Neural progenitor cell (in vitro differentiated cells): ENCODE results near the gene DELE1. TPM values are rescaled to one million over a fixed set of nuclear protein-coding genes. Genes with fewer than 3 reads are reported as not detected.

Experiments
- DNase-seq: peaks from one replicate; pipeline ENCODE4 v3.0.0-alpha.2; 2016; ENCODE audit warnings: low spot score
- H2AFZ ChIP-seq: fragments of 200-600 bp; sonication (generic); replicated peaks from 2 replicates; pipeline ENCODE4 v1.6.1; 2016; ENCODE audit warnings: antibody characterized with exemption
- H3F3A ChIP-seq: fragments of 200-600 bp; sonication (generic); 2 replicates; pipeline ENCODE4 v1.6.1; 2016; ENCODE audit warnings: antibody characterized with exemption, low read depth
- H3K27ac ChIP-seq: fragments of 200-600 bp; sonication (generic); 2 replicates; pipeline ENCODE4 v1.5.1; 2016; ENCODE audit warnings: mild to moderate bottlenecking
- H3K27me3 ChIP-seq: fragments of 200-600 bp; sonication (generic); 2 replicates; pipeline ENCODE4 v1.6.1; 2016; ENCODE audit warnings: mild to moderate bottlenecking, moderate library complexity
- H3K36me3 ChIP-seq: fragments of 200-600 bp; sonication (generic); 2 replicates; pipeline ENCODE4 v1.5.1; 2016
- H3K4me1 ChIP-seq: fragments of 200-600 bp; sonication (generic); 2 replicates; pipeline ENCODE4 v1.6.1; 2016; ENCODE audit warnings: mixed run types
- H3K4me2 ChIP-seq: fragments of 200-600 bp; sonication (generic); 2 replicates; pipeline ENCODE4 v1.6.1; 2016
- H3K4me3 ChIP-seq: fragments of 200-600 bp; sonication (generic); 2 replicates; pipeline ENCODE4 v1.5.1; 2016
- H3K79me2 ChIP-seq: fragments of 200-600 bp; sonication (generic); 2 replicates; pipeline ENCODE4 v1.6.1; 2016; ENCODE audit warnings: low read depth
- H3K9ac ChIP-seq: fragments of 200-600 bp; sonication (generic); 2 replicates; pipeline ENCODE4 v1.6.1; 2016
- H3K9me3 ChIP-seq: fragments of 200-600 bp; sonication (generic); 2 replicates; pipeline ENCODE4 v1.5.1; 2016; ENCODE audit warnings: low read depth
- H4K20me1 ChIP-seq: fragments of 200-600 bp; sonication (generic); 2 replicates; pipeline ENCODE4 v1.6.1; 2016; ENCODE audit warnings: low read depth
- H3K27ac Mint-ChIP-seq: 3 replicates; pipeline ENCODE4 v1.8.0; 2021; ENCODE audit warnings: mixed read lengths
- H3K27me3 Mint-ChIP-seq: 2 replicates; pipeline ENCODE4 v1.8.0; 2022; ENCODE audit warnings: low read depth, mild to moderate bottlenecking, inconsistent platforms, moderate library complexity, mixed read lengths; ENCODE audit not compliant: insufficient read depth
- H3K36me3 Mint-ChIP-seq: 3 replicates; pipeline ENCODE4 v1.8.0; 2021; ENCODE audit warnings: mixed read lengths
- H3K4me1 Mint-ChIP-seq: 3 replicates; pipeline ENCODE4 v1.8.0; 2021; ENCODE audit warnings: mixed read lengths
- H3K4me3 Mint-ChIP-seq: 3 replicates; pipeline ENCODE4 v1.8.0; 2021; ENCODE audit warnings: mild to moderate bottlenecking, moderate library complexity, mixed read lengths
- H3K9me3 Mint-ChIP-seq: 3 replicates; pipeline ENCODE4 v1.8.0; 2020; ENCODE audit warnings: mixed read lengths
- EZH2 ChIP-seq: fragments of 200-600 bp; sonication (generic); IDR thresholded peaks from 2 replicates; pipeline ENCODE4 v1.6.1; 2017; ENCODE audit warnings: antibody characterized with exemption, mild to moderate bottlenecking, moderate library complexity
- EZH2phosphoT487 ChIP-seq: fragments of 200-600 bp; sonication (generic); IDR thresholded peaks from 2 replicates; pipeline ENCODE4 v1.6.1; 2017; ENCODE audit warnings: antibody characterized with exemption
- total RNA-seq: library from RNA; depleted of rRNA; stranded (reverse); fragments of >200 nt; gene quantifications from 2 replicates; pipeline ENCODE4 v1.2.3, GENCODE V29; 2015; ENCODE audit warnings: low replicate concordance
- TF ChIP-seq, protein P1 (sequence below): fragments of 200-600 bp; sonication (generic); IDR thresholded peaks from 2 replicates; pipeline ENCODE4 v1.5.1; 2017; ENCODE audit warnings: antibody characterized with exemption, mild to moderate bottlenecking

DELE1 gene
- total RNA-seq, 1 donor from 2014 or later = 47.7 TPM

DNA sequence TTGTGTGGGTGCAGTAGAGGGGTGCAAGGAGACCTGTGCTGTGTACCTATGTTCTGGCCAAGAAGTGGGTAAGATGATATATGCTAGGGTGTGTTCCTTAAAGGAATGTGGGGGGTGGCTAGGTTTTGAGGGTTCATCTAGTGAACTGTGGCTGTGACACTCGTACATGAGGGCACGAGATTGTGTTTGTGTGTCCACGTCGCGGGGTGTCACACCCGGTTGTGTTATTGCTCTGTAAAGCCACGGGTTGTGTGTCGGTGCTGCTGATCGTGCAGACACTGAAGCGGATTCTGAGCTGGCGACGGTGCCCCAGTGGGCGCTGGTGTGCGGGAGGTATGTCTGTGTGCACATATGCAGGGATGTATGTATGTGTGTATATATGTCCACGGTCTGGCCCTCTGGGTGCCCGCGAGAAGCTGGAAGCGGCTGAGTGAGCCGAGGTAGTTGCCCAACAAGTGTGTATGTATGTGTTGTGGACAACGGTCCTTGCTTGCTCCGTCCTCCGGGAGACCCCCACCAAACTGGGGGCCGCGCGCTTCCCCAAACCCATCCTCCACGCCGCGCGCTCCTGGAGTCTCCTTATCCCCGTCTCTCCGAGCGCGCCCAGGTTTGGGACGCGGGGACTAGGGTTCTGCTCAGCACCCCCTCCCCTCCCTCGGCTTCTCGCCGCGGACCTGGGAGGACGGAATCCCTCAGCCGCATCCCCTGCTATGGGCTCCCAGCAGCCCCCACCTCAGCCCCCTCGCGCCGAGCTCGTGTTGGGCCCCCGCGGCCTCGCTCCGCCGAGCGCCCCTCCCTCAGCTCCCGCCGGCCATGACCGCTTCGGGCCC is 46.1 kb upstream of the DELE1 start:
- Histone ChIP-seq H3K27me3 (peaks cover 4% of the 10 kb centered on the region), H3K4me2 (peak overlapping the region; percentile 94), H4K20me1 (peaks cover 27% of the 10 kb centered on the region), H3K9me3 (no peaks in the 10 kb centered on the region), H2AFZ (no peak overlapping the region), H3K4me3 (peak overlapping the region; percentile 97), H3K36me3 (no peaks in the 10 kb centered on the region), H3F3A (peaks cover 88% of the 10 kb centered on the region), H3K79me2 (peaks cover 49% of the 10 kb centered on the region), H3K4me1 (peaks cover 61% of the 10 kb centered on the region), H3K27ac (peak overlapping the region; percentile 72), H3K9ac (peak overlapping the region; percentile 54)
- peak overlapping the region; percentile 89 for H3K4me3 Mint-ChIP-seq
- TF ChIP-seq EZH2 = no peak
- TF ChIP-seq, protein P1, sequence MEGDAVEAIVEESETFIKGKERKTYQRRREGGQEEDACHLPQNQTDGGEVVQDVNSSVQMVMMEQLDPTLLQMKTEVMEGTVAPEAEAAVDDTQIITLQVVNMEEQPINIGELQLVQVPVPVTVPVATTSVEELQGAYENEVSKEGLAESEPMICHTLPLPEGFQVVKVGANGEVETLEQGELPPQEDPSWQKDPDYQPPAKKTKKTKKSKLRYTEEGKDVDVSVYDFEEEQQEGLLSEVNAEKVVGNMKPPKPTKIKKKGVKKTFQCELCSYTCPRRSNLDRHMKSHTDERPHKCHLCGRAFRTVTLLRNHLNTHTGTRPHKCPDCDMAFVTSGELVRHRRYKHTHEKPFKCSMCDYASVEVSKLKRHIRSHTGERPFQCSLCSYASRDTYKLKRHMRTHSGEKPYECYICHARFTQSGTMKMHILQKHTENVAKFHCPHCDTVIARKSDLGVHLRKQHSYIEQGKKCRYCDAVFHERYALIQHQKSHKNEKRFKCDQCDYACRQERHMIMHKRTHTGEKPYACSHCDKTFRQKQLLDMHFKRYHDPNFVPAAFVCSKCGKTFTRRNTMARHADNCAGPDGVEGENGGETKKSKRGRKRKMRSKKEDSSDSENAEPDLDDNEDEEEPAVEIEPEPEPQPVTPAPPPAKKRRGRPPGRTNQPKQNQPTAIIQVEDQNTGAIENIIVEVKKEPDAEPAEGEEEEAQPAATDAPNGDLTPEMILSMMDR = no peak
- no peak for TF ChIP-seq EZH2phosphoT487
- H3K9me3 Mint-ChIP-seq = no peaks in the 10 kb centered on the region
- no peaks in the 10 kb centered on the region for H3K36me3 Mint-ChIP-seq
- peaks cover 71% of the 10 kb centered on the region for H3K4me1 Mint-ChIP-seq
- H3K27ac Mint-ChIP-seq = no peak overlapping the region
- peaks cover 30% of the 10 kb centered on the region for H3K27me3 Mint-ChIP-seq
- peak; percentile 18 for DNase-seq

DNA sequence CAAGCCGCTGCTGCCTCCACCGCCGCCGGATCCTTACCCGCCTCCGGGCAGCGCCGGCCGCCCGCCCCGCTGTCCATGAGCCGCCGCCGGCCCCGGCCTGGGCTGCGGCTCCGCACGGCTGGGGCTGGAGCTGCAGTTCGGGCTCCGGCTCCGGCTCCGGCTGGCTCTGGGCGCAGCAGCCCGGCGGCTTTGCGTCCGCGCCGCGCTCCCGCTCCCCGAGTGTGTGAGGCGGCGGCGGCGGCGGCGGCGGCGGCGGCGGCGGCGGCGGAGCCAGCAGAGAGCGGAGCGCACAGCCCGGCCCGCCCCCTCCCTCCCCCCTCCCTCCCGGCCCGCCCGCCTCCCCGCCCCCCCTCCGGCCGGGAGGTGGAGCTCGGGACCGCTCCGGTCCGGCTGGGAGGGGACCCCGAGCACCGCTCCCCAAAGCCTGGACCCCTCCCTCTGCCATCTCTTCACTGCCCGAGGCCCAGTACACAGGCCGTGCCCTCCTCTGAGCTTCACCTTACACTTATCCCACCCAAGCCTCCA is 45.4 kb upstream of the DELE1 start, which contains the start of gene PCDH1:
PCDH1 (minus strand) TSS at position 225 of the 525 bp plus-strand sequence; CDS start at position 77, 148 bp downstream.
- no peaks in the 10 kb centered on the region for H3K9me3 ChIP-seq
- peak within 1 kb of the TSS; percentile 79 for H2AFZ ChIP-seq
- no peaks in the 10 kb centered on the region for H3K9me3 Mint-ChIP-seq
- H3K4me3 ChIP-seq = peak within 1 kb of the TSS; percentile 97
- H3K4me3 Mint-ChIP-seq = peak within 1 kb of the TSS; percentile 89
- TF ChIP-seq, protein P1 = no peak
- TF ChIP-seq EZH2phosphoT487 (no peak), EZH2 (no peak)
- H4K20me1 ChIP-seq = peaks cover 34% of the 10 kb centered on the region
- peak within 1 kb of the TSS; percentile 78 for H3K27ac ChIP-seq
- peaks cover 48% of the 10 kb centered on the region for H3K79me2 ChIP-seq
- H3K36me3 Mint-ChIP-seq = no peaks in the 10 kb centered on the region
- peaks cover 84% of the 10 kb centered on the region for H3F3A ChIP-seq
- no peaks in the 10 kb centered on the region for H3K36me3 ChIP-seq
- peak; percentile 84 for DNase-seq
- H3K27me3 ChIP-seq = peaks cover 5% of the 10 kb centered on the region
- peak within 1 kb of the TSS; percentile 97 for H3K4me2 ChIP-seq
- peaks cover 62% of the 10 kb centered on the region for H3K4me1 ChIP-seq
- peaks cover 70% of the 10 kb centered on the region for H3K4me1 Mint-ChIP-seq
- H3K27me3 Mint-ChIP-seq = peaks cover 30% of the 10 kb centered on the region
- peak within 1 kb of the TSS; percentile 54 for H3K9ac ChIP-seq
- H3K27ac Mint-ChIP-seq = peak within 1 kb of the TSS; percentile 1

DNA sequence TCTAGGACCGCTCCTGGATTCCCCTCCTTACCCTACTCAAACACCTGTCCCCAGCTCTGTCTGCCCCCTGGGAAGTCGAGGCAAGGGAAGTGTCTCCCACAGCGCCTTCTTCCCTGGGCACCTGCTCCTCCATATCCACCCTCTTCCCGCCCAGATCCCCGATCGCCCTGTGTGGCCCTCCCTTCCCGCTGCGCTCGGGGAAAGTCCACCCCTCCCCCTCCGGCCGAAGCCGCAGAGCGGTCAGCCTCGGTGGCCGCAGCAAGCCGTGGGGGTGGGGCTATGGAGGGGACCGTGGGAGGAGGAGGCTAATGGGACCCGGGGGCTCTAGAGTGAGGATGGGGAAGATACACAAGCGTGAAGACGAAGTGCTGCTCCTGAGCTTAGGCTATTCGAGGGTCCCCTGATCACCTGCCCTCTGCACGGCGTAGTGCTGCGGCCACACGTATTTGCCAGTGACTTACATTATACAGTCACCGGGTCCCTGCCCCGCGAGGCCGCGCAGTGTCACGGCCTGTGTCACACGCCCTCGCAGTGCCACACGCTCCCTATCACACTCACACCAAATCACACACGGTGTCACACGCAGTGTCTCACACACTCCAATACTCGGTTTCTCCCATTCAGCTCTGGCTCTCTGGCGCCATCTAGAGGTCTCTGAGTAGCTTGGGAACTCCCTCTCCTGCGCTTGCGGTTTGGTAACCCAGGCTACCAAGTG is 44.8 kb upstream of the DELE1 start:
- Histone ChIP-seq H3K79me2 (peaks cover 42% of the 10 kb centered on the region), H3K27ac (peak overlapping the region; percentile 78), H3K9ac (no peak overlapping the region), H3K4me2 (peak overlapping the region; percentile 97), H3K9me3 (no peaks in the 10 kb centered on the region), H3K4me3 (peak overlapping the region; percentile 97), H3K27me3 (peaks cover 8% of the 10 kb centered on the region), H3F3A (peaks cover 81% of the 10 kb centered on the region), H2AFZ (peak overlapping the region; percentile 79), H3K36me3 (no peaks in the 10 kb centered on the region), H3K4me1 (peaks cover 59% of the 10 kb centered on the region), H4K20me1 (peaks cover 39% of the 10 kb centered on the region)
- Mint-ChIP-seq H3K4me3 (peak overlapping the region; percentile 84), H3K9me3 (no peaks in the 10 kb centered on the region), H3K36me3 (no peaks in the 10 kb centered on the region), H3K27me3 (peaks cover 30% of the 10 kb centered on the region), H3K4me1 (peaks cover 69% of the 10 kb centered on the region), H3K27ac (peak overlapping the region; percentile 1)
- DNase-seq = peak; percentile 96
- TF ChIP-seq, protein P1 = peak; percentile 97
- no peak for TF ChIP-seq EZH2
